HG03103 (cell line): ENCODE data around the gene SULT4A1.
"Not testable (repeated sequence)": the region's sequence is repeated elsewhere in the genome, so short reads cannot be mapped to it uniquely, and the experiment has no call there.

ENCODE experiments used
- ATAC-seq: cut with Tn5 transposase; IDR thresholded peaks from one replicate; pipeline ENCODE4 v1.9.1; 2021; ENCODE audit warnings: low read depth; ENCODE audit not compliant: unreplicated experiment

Gene SULT4A1

DNA sequence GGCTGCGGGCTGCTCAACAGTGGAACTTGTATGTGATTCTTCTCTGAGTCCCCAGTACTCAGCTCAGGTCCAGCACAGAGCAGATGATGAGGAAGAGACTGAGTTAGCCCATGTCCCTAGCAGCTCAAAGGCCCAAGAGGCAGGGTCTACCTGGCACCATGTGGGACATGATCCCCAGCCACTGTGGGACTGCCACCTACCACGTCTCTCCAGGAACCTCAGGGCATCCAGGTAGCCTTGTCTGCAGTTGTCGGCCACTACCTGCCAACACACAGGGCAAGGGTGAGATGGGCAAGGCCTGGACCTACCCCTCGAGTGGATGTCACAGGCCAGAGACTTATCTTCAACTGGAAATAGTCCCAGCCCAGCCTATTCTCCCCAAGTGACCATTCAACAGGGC lies 25.1 kb upstream of the SULT4A1 start:
- no peak for ATAC-seq

DNA sequence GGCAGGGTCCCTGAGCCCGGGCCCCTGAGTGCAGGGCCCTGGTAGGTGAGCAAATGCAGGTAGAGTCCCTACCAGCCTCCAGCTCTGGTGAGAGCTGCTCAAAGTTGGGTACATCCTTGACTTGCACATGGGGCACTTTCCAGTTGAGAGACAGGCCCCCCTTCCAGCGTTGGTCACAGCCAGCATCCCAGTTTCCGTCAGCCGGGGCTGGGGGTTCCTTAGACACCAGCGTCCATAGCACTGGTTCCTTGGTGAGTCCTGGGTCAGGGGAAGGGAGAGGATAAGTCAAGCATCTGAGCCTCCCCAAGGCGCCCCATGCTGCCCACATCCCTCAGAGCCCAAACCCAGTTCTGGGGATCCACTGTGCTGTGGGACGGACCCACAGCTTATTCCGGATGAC lies 23.9 kb upstream of the SULT4A1 start:
- no peak for ATAC-seq

DNA sequence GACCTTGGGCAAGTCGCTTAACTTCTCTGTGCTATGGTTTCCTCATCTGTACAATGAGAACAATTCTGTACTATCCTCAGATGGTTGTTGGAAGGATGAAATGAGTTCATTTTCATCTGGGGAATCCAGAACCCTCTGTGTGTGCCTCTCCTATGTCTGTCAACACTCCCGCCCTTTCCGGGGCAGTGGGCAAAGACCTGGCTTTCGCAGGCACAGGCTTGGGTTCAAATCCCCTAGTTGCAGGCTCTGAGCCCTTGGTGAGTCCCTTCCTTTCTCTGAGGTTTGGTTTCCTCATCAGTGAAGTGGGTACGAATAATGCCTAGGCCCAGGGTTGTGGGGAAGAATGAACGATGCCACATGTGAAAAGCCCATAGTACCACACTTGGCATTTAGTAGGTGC lies 23.5 kb upstream of the SULT4A1 start:
- no peak for ATAC-seq

GRCh38 chr22:43885319-43885671 lies 23.0 kb upstream of the SULT4A1 start:
- ATAC-seq, result no peak

- ATAC-seq, result no peak
Observed at GRCh38 chr22:43884600-43885318, 22.4 kb upstream of the SULT4A1 start.

- ATAC-seq, result no peak
Observed at GRCh38 chr22:43883719-43884415, 21.6 kb upstream of the SULT4A1 start.

- ATAC-seq, result no peak
Observed at GRCh38 chr22:43883012-43883661, 20.8 kb upstream of the SULT4A1 start.

DNA sequence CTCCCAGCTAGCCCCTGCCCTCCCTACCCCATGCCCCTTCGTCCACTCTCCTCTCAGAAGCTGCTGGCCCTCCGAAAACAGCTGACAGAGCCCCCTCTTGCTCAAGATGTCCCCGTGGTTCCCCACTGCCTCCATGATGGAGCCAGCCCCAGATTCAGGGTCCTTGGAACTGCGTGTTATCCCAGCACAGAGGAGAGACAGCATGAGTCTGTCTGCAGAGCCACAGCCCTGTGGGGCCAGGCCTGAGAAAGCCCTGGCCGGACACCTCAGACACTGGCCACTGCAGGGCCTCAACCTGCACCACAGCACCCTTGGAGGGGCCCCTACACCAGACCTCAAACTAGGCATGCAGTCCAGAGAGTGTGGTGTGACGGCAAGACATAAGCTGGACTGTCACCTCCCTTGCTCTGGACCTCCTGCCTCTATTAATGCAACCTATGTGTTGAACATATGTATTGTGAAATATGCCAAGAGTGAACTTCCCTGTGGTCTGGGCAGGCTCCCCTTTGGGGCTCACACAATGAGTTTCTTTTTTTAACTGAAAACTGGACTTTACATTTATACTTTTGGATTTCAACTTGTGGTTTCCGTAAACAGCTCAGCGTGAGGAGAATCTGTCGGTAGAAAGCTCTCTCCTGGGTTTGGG lies 19.9 kb upstream of the SULT4A1 start:
- no peak for ATAC-seq

DNA sequence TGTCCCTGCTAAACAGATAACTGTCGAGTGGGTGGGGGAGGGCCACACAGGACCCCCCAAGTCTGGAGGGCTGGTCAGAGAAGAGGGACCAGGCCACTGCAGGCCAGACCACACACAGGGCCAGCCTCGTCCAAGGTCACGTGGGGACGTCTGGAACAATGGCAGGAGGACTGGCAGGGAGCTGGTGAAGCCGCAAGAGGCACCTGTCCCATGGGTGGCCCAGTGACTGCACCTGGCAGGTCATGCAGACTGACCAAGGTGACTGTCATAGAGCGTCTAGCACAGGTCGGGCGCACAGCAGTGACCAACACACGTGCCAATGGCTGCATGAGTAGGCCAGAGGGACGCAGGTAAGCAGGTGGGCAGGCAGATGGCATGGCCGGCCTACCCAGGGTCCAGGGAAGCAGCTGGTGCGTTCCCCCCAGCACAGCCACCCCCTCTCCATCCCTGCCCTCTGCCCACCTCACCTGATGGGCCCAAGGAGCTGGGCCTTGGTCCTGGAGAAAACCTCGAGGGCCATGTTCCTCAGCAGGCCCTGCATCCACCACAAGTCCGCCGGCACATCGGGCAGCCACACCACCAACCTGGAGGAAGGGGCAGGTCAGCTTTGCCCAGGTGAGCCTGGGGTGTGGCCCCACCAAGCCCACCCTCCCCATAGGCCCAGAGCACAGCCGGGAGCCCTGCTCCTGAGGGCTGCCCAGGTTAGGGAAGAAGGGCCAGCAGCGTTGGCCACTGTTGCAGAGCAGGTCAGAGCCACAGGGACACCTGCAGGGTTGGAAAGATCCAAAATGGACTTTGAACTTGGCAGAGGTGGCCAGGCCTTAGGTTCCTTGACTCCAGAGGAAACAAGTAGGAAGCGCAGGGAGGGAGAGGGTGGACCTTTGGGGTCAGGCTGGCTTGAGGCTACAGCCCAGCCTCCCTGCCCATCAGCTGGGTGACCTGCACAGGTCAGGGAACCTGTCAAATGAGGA lies 19.1 kb upstream of the SULT4A1 start:
- no peak for ATAC-seq

- ATAC-seq, result no peak
Observed at GRCh38 chr22:43880541-43880991, 18.3 kb upstream of the SULT4A1 start.

- no peak for ATAC-seq
Observed at GRCh38 chr22:43879901-43880540, 17.7 kb upstream of the SULT4A1 start.

DNA sequence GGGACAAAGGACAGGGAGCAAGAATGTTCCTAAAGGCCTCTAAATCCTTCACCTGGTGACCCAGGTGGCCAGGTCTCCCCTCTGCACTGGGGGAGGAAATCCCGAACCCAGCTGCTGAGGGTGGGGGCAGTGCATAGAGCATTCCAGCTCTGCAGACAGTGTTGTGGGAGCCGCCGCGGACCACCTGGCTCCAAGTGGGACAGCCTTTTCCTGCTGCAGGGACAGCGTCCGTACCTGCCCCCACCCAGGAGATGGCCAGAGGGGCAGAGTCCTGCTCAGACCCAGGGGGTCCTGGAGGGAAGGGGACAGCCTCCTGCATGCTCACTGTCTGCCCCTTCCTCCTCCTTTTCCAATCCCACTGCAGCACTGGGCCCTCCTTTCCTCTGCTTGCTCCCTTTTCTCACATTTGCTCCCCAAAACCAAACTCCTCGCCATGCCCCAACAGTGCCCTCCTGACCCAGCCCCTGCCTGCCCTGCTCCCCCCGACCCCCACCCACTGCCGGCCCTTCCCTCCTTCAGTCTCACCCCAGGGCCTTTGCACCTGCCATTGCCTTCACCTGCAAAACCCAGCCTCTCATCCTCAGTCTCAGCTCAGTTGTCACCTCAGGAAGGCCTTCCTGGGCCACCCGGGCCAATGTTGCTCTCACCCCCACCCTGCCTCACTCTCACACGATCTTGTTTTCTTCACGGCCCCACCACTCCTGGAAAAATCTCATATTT lies 16.7 kb upstream of the SULT4A1 start:
- ATAC-seq, result no peak

GRCh38 chr22:43878079-43878795 lies 15.9 kb upstream of the SULT4A1 start:
- ATAC-seq, result no peak

- no peak for ATAC-seq
Observed at GRCh38 chr22:43876866-43877509, 14.7 kb upstream of the SULT4A1 start.

GRCh38 chr22:43869799-43870198 lies 7.5 kb upstream of the SULT4A1 start:
- no peak for ATAC-seq

DNA sequence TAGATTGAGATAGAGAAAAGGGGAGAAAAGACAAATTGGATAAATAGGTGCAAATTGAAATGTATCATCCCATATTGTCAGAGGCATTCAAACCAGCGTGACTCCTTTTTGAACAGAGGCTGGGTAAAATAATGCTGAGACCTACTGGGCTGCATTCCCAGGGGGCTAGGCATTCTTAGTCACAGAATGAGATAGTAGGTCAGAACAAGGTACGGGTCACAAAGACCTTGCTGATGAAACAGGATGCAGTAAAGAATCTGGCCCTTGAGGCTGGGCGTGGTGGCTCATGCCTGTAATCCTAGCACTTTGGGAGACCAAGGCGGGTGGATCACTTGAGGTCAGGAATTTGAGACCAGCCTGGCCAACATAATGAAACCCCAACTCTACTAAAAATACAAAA lies 6.7 kb upstream of the SULT4A1 start:
- not testable (repeated sequence) for ATAC-seq

- no peak for ATAC-seq
Observed at GRCh38 chr22:43867839-43868635, 5.7 kb upstream of the SULT4A1 start.
